HL-60 (cell line): Measurements from ENCODE around the gene ADAM12.

ENCODE experiments used
- GABPA ChIP-seq: IDR thresholded peaks from 2 replicates; pipeline ENCODE4 v1.6.1; 2012; ENCODE audit warnings: low read depth
- POLR2AphosphoS5 ChIP-seq: IDR thresholded peaks from 2 replicates; pipeline ENCODE4 v1.6.1; 2012; ENCODE audit warnings: low read depth
- SPI1 ChIP-seq: IDR thresholded peaks from 2 replicates; pipeline ENCODE4 v1.6.1; 2012; ENCODE audit warnings: low read depth, mild to moderate bottlenecking, borderline replicate concordance
- TF ChIP-seq, protein P1 (sequence below): IDR thresholded peaks from one replicate; pipeline ENCODE4 v1.5.1; 2011; ENCODE audit warnings: low read length, control low read depth, inconsistent platforms; ENCODE audit not compliant: insufficient read depth
- TF ChIP-seq, protein P2 (sequence below): IDR thresholded peaks from 2 replicates; pipeline ENCODE4 v1.6.1; 2012; ENCODE audit warnings: low read depth; ENCODE audit not compliant: insufficient replicate concordance

DNA sequence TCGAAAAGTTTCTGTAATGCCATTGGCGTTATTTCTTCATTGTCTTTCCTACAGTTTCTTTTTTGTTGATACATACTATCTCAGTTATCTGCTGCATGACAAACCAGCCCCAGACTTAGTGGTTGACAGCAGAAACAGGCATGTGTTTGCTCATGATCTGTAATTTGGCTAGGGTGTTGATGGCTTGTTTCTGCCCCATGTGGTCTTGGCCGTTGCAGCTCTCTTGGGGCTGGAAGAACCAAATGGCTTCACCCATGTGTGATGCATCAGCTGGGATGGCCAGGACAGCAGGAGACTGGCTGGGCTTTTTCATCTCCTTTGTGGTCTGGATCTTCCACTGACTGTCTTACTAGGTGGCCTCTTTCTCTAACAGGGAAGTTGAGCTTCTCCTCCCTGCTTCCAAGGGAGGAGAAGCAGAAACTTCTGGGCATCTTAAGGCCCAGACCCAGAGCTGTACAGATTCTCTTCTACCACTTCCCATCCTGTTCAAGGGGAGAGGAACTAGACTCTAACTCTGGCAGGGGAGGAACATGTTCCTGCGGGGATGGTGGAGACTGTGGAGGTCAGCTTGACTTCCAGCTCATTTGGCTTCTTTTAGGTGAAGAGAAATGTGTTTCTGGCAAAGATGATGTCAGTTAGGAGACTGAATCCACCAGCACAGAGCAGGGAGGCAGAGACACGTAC, 402.6 kb downstream of the ADAM12 start:
- TF ChIP-seq, protein P1, sequence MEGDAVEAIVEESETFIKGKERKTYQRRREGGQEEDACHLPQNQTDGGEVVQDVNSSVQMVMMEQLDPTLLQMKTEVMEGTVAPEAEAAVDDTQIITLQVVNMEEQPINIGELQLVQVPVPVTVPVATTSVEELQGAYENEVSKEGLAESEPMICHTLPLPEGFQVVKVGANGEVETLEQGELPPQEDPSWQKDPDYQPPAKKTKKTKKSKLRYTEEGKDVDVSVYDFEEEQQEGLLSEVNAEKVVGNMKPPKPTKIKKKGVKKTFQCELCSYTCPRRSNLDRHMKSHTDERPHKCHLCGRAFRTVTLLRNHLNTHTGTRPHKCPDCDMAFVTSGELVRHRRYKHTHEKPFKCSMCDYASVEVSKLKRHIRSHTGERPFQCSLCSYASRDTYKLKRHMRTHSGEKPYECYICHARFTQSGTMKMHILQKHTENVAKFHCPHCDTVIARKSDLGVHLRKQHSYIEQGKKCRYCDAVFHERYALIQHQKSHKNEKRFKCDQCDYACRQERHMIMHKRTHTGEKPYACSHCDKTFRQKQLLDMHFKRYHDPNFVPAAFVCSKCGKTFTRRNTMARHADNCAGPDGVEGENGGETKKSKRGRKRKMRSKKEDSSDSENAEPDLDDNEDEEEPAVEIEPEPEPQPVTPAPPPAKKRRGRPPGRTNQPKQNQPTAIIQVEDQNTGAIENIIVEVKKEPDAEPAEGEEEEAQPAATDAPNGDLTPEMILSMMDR: no peak
- TF ChIP-seq SPI1: peak; percentile 6; the same call in 1 of the 2 replicates
- TF ChIP-seq POLR2AphosphoS5: no peak
- TF ChIP-seq, protein P2, sequence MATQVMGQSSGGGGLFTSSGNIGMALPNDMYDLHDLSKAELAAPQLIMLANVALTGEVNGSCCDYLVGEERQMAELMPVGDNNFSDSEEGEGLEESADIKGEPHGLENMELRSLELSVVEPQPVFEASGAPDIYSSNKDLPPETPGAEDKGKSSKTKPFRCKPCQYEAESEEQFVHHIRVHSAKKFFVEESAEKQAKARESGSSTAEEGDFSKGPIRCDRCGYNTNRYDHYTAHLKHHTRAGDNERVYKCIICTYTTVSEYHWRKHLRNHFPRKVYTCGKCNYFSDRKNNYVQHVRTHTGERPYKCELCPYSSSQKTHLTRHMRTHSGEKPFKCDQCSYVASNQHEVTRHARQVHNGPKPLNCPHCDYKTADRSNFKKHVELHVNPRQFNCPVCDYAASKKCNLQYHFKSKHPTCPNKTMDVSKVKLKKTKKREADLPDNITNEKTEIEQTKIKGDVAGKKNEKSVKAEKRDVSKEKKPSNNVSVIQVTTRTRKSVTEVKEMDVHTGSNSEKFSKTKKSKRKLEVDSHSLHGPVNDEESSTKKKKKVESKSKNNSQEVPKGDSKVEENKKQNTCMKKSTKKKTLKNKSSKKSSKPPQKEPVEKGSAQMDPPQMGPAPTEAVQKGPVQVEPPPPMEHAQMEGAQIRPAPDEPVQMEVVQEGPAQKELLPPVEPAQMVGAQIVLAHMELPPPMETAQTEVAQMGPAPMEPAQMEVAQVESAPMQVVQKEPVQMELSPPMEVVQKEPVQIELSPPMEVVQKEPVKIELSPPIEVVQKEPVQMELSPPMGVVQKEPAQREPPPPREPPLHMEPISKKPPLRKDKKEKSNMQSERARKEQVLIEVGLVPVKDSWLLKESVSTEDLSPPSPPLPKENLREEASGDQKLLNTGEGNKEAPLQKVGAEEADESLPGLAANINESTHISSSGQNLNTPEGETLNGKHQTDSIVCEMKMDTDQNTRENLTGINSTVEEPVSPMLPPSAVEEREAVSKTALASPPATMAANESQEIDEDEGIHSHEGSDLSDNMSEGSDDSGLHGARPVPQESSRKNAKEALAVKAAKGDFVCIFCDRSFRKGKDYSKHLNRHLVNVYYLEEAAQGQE: no peak
- TF ChIP-seq GABPA: no peak
